HG02885 (cell line): ENCODE measurements around the gene ATP10D.

Experiments
- ATAC-seq: cut with Tn5 transposase; IDR thresholded peaks from one replicate; pipeline ENCODE4 v1.9.1; 2021; ENCODE audit warnings: mild to moderate bottlenecking; ENCODE audit not compliant: unreplicated experiment, poor library complexity

The ATP10D gene

DNA sequence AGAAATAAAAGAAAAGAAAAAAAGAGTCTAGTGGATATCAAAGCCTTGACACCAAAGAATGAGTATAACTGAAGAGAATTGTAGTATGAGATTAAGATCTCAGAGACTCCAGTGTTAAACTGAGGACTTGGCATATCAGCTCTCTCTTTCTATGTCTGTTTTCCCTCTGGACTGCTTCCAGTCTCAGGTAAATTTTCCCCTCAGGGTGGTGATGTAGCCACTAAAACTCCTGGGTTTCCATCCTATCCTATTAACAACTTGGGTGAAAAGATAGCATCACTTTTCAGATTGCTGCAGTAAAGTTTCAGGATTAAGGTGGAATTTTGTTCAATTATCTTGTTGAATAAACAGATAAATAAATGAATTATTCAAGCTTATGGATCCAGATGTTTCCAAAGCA lies 85.7 kb downstream of the ATP10D start:
- no peak for ATAC-seq

- no peak for ATAC-seq
These were observed 87.9 kb downstream of the ATP10D start for GRCh38 chr4:47572981-47573380.

DNA sequence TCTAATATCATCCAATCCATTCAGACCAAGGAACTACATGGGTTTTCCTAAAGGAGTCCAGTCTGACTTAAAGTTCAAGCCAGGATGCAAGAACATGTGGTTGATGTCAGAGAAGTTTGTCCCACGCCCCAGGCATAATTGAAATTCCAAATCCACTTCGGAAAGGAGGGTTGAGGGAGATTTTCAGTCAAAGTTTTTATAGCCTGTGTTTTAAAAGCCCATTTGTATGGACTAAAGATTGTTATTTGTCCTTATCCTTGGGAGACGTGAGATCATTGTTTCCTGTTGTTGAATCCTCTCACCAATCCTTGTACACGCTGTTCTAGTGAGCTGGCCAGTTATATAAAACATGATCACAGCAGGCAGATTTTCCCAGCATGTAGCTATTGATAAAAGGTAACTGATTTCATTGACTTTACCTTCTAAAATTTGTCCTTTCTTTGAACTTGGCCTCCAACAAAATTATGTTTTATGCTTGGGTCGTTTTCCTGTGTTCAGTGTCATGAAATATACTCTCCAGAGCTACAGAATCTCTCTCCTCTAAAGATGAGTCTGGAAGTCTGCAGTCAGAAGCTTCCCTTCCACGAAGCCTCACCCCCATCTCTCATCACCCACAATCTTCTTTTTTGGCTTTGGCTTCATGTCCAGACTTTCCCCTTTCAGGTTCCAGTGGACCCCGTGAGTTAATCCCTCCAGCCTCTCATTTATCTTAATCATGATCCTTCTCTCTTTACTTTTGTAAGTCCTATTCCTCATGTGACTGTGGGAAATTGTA lies 92.9 kb downstream of the ATP10D start:
- no peak for ATAC-seq

DNA sequence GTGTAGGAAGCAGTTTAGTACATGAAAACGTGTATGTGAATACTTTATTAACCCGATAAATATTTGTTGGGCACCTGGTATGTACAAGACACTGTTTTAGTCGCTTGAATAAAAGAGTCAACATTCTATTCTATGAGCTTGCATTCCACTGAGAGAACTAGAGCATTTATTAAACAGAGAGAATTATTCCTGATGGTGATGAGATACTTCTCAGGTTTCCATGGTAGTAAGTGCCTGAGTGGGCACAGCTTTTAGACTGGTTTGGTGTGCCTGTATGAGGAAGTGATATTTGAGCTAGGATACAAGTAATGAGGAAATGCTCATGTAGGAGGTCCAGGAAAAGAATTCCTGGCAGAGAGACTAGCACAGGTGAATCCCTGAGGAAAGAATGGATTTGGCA lies 94.2 kb downstream of the ATP10D start:
- ATAC-seq = no peak

- no peak for ATAC-seq
These were observed 105.2 kb downstream of the ATP10D start for GRCh38 chr4:47590325-47590724.

DNA sequence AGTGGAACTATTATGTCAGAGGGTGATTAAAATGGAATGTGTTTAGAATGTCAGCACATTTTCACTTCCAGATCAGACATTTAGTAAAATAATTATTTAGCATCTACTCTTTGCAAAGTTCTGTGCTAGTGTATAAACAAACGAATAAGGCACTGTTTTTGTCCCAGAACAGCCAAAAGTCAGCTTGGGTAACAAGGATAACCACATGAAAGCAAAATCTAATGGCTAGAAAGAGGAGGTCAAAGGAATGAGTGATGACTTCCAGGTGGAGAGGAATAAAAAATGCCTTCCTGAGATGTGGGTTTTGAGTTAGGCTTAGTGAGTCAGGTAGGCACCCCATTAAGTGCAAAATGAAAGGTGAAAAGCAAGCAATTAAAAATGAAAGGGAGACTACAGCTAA lies 112.6 kb downstream of the ATP10D start:
- no peak for ATAC-seq

- ATAC-seq = no peak
These were observed 113.2 kb downstream of the ATP10D start for GRCh38 chr4:47598320-47598719.

GRCh38 chr4:47598896-47599295 lies 113.8 kb downstream of the ATP10D start:
- no peak for ATAC-seq

GRCh38 chr4:47606482-47606881 lies 121.4 kb downstream of the ATP10D start:
- ATAC-seq = no peak

GRCh38 chr4:47612116-47613023 lies 127.3 kb downstream of the ATP10D start:
- no peak for ATAC-seq

- no peak for ATAC-seq
These were observed 130.3 kb downstream of the ATP10D start for GRCh38 chr4:47615385-47615784.

GRCh38 chr4:47617607-47618006 lies 132.5 kb downstream of the ATP10D start:
- peak; percentile 80 for ATAC-seq

DNA sequence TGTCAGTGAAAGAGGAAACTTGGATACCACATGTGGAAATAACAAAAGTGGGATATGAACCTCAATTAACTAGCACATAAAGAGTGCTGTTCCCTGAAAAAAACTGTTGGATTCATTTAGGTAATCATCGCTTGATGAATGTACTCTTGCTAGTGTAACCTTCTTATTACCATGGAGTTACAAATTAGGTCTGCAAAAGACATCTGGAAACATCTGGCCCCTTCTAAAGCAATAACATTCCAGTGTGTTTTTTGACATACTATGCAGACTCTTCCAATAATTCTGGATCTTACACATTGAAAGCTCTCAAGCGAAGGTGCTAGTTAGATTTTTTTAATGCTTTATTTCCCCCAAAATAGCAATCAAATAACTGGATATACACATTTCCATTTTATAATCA lies 134.6 kb downstream of the ATP10D start:
- no peak for ATAC-seq

DNA sequence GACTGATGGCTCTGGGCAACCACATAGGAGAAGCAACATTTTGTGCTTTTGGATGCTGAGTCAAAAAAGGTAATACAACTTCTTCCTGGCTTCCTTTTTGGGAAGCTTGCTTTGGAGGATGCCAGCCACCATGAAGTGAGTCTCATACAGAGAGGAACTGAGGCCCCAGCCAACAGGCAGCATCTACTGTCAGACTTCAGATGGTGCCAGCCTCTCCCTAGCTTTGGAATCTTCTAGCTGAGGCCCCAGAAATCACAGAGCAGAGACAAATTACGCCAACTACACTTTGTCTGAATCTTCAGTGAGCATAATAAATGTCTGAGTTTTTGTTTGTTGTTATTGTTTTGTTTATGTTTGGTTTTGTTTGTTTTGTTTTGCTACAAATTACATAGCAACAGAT lies 136.1 kb downstream of the ATP10D start:
- ATAC-seq = no peak

DNA sequence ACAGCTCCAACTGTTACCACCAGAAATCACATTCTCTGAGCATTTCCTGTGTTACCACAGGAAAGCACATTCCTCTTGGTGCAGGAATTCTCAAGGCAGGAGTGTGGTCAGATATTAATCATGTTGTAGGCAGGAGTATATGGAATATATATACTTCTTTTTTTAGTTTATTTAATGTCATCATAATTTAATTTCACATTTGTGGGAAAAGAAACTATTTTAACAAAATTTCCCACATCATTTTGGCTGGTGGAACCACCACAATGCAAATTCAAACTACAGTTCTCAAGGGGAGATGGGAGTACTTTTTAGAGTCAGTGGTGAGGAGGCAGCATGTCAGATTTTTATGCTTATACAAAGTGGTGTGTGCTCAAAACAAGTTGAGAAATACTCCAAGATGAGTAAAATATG lies 139.0 kb downstream of the ATP10D start:
- no peak for ATAC-seq

- ATAC-seq = no peak
These were observed 146.1 kb downstream of the ATP10D start for GRCh38 chr4:47631161-47631560.

DNA sequence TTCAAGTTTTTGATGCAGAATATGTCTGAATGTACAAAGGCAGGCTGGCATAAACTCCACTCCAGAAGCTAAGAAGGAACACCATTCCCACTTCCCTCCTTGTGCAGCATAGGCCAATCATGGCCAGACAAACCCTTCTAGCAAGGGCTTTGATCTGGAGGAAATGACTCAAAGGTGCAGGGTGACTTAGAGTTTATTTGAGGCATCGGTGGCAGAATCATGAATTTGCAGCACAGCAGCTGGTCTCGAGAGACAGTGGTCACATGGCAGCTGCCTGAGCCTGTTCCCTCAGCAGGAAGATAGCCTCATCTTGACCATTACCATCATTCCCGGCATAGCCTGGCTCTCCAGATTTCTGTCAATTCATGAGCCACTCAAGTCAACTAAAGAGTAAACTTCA lies 154.5 kb downstream of the ATP10D start:
- ATAC-seq = no peak

DNA sequence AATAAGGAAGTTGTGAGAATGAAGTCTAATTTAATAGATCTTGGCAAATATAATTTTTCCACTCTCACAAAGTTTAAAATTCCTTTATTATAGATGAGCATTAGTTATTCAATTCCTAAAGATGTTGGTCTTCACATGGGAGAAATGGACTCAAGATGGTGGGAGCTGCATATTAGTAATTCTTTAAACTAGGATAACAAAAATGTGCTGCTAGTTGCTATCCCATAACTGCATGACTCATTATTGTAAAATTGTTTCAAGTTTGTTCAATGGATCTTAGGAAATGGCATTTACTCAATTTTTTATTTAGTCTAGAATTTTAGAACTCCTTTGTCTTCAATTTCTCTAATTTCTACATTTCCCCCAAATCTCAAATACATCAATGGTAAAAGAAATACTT lies 155.8 kb downstream of the ATP10D start:
- ATAC-seq = no peak

GRCh38 chr4:47641755-47642154 lies 156.7 kb downstream of the ATP10D start:
- no peak for ATAC-seq

DNA sequence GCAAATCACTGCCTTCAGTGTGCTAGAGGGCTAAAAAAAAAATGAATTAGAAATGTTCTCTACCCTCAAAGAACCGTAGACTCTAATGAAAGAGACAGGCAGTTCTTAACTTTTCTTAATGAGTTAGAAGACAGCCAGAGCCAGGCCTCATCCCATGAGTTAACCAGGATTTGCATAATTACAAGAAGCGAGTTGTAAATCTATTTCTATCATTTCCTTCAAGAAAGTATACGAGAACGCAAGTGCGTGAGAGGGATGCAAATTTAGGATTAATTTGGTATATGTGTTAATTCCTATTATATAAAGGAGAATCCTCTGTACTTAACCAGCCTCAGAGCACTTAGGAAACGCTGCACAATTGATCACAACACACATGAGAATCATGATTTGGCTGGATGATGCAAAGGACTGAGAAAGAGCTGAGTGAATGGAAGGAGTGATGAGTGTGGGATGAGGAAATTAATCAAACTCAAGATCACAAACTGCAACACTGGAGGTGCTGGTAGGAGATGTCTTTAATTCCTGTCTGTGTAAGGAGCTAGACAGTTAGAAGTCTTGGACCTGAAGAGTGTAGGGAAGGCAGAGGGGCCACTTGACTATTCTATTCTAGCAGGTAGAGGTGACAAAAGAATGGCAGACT lies 157.2 kb downstream of the ATP10D start:
- no peak for ATAC-seq
